GM10266 (cell line): ENCODE results near the gene PCMTD2.

Experiments used
- DNase-seq: peaks from one replicate; pipeline ENCODE4 v3.0.0; 2012; ENCODE audit errors: extremely low spot score
- CTCF ChIP-seq: IDR thresholded peaks from 2 replicates; pipeline ENCODE4 v1.5.1; 2012; ENCODE audit warnings: mild to moderate bottlenecking, low read depth; ENCODE audit not compliant: control insufficient read depth, insufficient read depth; ENCODE audit errors: missing control alignments

Gene PCMTD2

GRCh38 chr20:64276817-64277216 is 21.3 kb downstream of the PCMTD2 start:
- DNase-seq, result no peak
- TF ChIP-seq CTCF, result no peak

GRCh38 chr20:64277571-64278316 is 22.2 kb downstream of the PCMTD2 start:
- no peak for DNase-seq
- no peak for TF ChIP-seq CTCF

GRCh38 chr20:64278317-64278681 is 22.8 kb downstream of the PCMTD2 start:
- TF ChIP-seq CTCF, result no peak

GRCh38 chr20:64279826-64280459 is 24.4 kb downstream of the PCMTD2 start:
- DNase-seq, result no peak
- no peak for TF ChIP-seq CTCF

More at GRCh38 chr20:64278317-64278681, 22.8 kb downstream of the PCMTD2 start:
- DNase-seq, result no peak

- no peak for DNase-seq
- no peak for TF ChIP-seq CTCF
Measured at GRCh38 chr20:64280460-64280843, 24.9 kb downstream of the PCMTD2 start.

- TF ChIP-seq CTCF, result no peak
- no peak for DNase-seq
Measured at GRCh38 chr20:64283646-64284045, 28.1 kb downstream of the PCMTD2 start.
